Thyroid gland (tissue), 4 donors: ENCODE data around the gene CCDC197. TPM values are rescaled to one million over a fixed set of nuclear protein-coding genes. Genes with fewer than 3 reads are reported as not detected.

Experiments
- DNase-seq, 2 donors: peaks; one replicate each; pipeline ENCODE4 v3.0.0-alpha.2; 2019
- H3K27ac ChIP-seq, 3 donors: fragments of 200-600 bp; sonication (generic); 1 replicate in 2 of 3; 2 replicates in 1 of 3; pipeline ENCODE4 v1.5.1; 2016 to 2019; ENCODE audit warnings: mild to moderate bottlenecking in 1 of 3, moderate library complexity in 1 of 3
- H3K27me3 ChIP-seq: fragments of 200-600 bp; sonication (generic); one replicate; pipeline ENCODE4 v1.5.1; 2019
- H3K36me3 ChIP-seq, 2 donors: fragments of 200-600 bp; sonication (generic); one replicate each; pipeline ENCODE4 v1.5.1; 2016 to 2019
- H3K4me1 ChIP-seq, 2 donors: fragments of 200-600 bp; sonication (generic); one replicate each; pipeline ENCODE4 v1.5.1; 2017 to 2019
- H3K4me3 ChIP-seq, 3 donors: fragments of 200-600 bp; sonication (generic); replicated peaks in 1 of 3; 1 replicate in 2 of 3; 2 replicates in 1 of 3; pipeline ENCODE4 v1.5.1; 2016; ENCODE audit warnings: mild to moderate bottlenecking in 1 of 3
- H3K9me3 ChIP-seq: fragments of 200-600 bp; sonication (generic); one replicate; pipeline ENCODE4 v1.5.1; 2017
- CTCF ChIP-seq, 6 experiments: fragments of 200-600 bp in 3 of 6; fragments of 450-650 bp in 3 of 6; sonication (generic) in 3 of 6; IDR thresholded peaks; one replicate each; pipeline ENCODE4 v1.5.1; 2016 to 2019; ENCODE audit warnings: antibody characterized with exemption in 6 of 6, mild to moderate bottlenecking in 2 of 6, inconsistent platforms in 1 of 6, moderate library complexity in 1 of 6
- POLR2A ChIP-seq, 2 donors: fragments of 450-650 bp; IDR thresholded peaks; one replicate each; pipeline ENCODE4 v1.6.1; 2017; ENCODE audit warnings: antibody characterized with exemption in 2 of 2, mild to moderate bottlenecking in 2 of 2, moderate library complexity in 1 of 2
- WGBS, 2 donors: methylation state at CpG; one replicate each; pipeline ENCODE4 v1.1.5; 2017; 5-methylcytosine and 5-hydroxymethylcytosine counted together
- intact Hi-C: fragments of 100-400 bp; cut with DNase I; formaldehyde crosslinking; loops from one replicate; pipeline ENCODE4 v1.15.1; 2023
- total RNA-seq, 4 donors: library from RNA; depleted of rRNA; stranded (reverse); fragments of >200 nt; gene quantifications; one replicate each; pipeline ENCODE4 v1.2.3, GENCODE V29; 2016

Gene CCDC197
- total RNA-seq, 4 donors from 2014 or later = not detected

GRCh38 chr14:94026173-94026888 lies 29.2 kb downstream of the CCDC197 start, which contains the start of gene OTUB2:
OTUB2 (plus strand) TSS chr14:94026340; CDS start chr14:94026538, 198 bp downstream.
- Histone ChIP-seq H3K4me3 (peak within 1 kb of the TSS in 2 of 3 donors; percentile 45 to 65), H3K36me3 (no peaks in the 10 kb centered on the region), H3K9me3 (no peaks in the 10 kb centered on the region), H3K4me1 (peaks cover 6 to 15% of the 10 kb centered on the region in 2 donors), H3K27ac (no peak within 1 kb of the TSS), H3K27me3 (no peaks in the 10 kb centered on the region)
- WGBS, 2 donors = 1 to 3% methylated on average over 12 to 24 of the region's 74 CpGs
- no peak for TF ChIP-seq CTCF (IDR thresholded peaks at IDR 0.05)
- TF ChIP-seq POLR2A (IDR thresholded peaks at IDR 0.05) = no peak
- DNase-seq = peak; percentile 96 to 98
- intact Hi-C loops = no loop called here

DNA sequence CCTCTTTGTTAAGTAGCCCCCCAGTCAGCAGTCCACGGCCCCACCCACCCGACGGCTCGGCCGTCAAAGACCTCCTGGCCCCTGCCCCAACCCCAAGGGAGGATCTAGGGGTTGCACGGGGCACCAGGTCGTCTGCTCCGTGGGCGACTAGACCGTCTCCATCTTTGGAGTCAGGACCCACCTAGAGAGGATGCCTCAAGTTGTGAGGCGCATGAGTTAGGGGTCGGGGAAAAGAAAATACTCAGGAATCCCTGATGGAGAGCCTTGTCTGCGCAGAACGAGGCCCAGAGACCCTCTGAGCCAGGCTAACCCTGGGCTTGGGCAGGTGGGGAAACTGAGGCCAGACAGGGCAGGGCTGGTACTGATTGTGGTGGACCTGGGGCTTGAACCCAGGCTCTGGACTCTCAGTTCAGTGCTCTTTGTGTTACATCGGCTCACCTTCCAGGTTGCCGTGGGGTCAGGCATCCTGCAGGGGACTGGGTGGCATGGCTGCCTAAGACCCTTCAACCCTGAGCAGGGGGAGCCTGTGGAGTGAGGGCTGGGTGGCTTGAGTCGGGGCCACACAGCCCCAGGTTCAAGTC lies 29.9 kb downstream of the CCDC197 start:
- TF ChIP-seq POLR2A (IDR thresholded peaks at IDR 0.05) (no peak), CTCF (IDR thresholded peaks at IDR 0.05) (no peak)
- H3K9me3 ChIP-seq = no peaks in the 10 kb centered on the region
- H3K36me3 ChIP-seq = no peaks in the 10 kb centered on the region
- peaks cover 6 to 15% of the 10 kb centered on the region in 2 donors for H3K4me1 ChIP-seq
- H3K4me3 ChIP-seq = peak overlapping the region in 1 of 3 donors; percentile 65
- 60 to 70% methylated on average over 9 to 12 of the region's 17 CpGs for WGBS, 2 donors
- intact Hi-C loops = no loop called here
- no peaks in the 10 kb centered on the region for H3K27me3 ChIP-seq
- no peak overlapping the region for H3K27ac ChIP-seq
- no peak for DNase-seq

DNA sequence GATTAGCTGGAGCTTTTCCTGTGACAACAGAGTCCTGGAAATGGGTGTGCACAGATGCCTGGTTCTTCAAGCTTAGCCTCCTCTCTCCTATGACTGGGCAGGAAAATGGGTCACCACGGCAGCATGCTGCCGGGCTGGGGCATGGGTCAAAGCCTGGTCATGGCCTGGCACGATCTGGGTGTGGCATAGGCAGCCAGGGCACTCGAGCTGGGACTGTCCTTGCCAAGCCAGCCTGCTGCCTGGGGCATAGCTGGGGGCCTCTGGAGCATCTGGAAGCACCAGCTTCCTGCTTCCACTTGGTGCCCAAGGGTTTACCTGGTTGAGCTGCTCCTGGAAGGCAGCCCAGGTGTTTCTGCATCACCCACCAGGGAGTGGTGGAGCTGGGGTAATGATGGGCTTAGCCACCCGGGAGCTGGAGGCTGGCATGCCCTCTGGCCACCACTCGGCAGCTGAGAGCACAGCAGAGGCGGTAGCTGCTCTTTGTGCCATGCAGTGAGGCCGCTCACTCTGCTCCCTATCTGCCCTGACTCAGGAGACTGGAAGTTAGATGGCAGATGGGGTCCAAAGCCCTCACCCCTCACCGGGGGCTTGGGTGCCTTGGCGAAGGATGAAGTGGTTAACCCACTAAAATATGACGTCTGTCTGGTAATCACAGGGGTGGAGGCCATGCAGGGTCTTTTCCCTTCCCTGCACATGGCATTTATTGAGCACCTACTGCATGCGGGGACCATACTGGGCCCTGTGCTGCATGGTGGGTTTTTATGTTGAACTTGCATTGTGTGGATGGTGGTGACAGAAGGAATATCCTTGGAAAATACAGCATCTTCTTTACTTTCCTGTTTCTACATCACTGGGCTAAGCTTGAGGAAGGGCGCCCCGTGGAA lies 30.7 kb downstream of the CCDC197 start:
- Histone ChIP-seq H3K9me3 (no peaks in the 10 kb centered on the region), H3K4me3 (no peak overlapping the region), H3K36me3 (no peaks in the 10 kb centered on the region), H3K27me3 (no peaks in the 10 kb centered on the region), H3K4me1 (peaks cover 6 to 15% of the 10 kb centered on the region in 2 donors), H3K27ac (no peak overlapping the region)
- WGBS, 2 donors = 57 to 64% methylated on average over 13 of the region's 14 CpGs
- TF ChIP-seq POLR2A (IDR thresholded peaks at IDR 0.05) = no peak
- no peak for TF ChIP-seq CTCF (IDR thresholded peaks at IDR 0.05)
- peak; percentile 81 to 87 for DNase-seq
- intact Hi-C loops = no loop called here

GRCh38 chr14:94028450-94028826 lies 31.3 kb downstream of the CCDC197 start:
- peaks cover 6 to 15% of the 10 kb centered on the region in 2 donors for H3K4me1 ChIP-seq
- TF ChIP-seq CTCF (IDR thresholded peaks at IDR 0.05) = no peak
- TF ChIP-seq POLR2A (IDR thresholded peaks at IDR 0.05) = no peak
- no peak overlapping the region for H3K27ac ChIP-seq
- no peaks in the 10 kb centered on the region for H3K27me3 ChIP-seq
- 82 to 95% methylated on average over 4 of the region's 4 CpGs for WGBS, 2 donors
- intact Hi-C loops = no loop called here
- H3K9me3 ChIP-seq = no peaks in the 10 kb centered on the region
- H3K4me3 ChIP-seq = no peak overlapping the region
- DNase-seq = no peak
- no peaks in the 10 kb centered on the region for H3K36me3 ChIP-seq
